Activated CD4-positive, alpha-beta memory T cell treated with anti-CD3 and anti-CD28 coated beads for 36 hours (primary cell): ENCODE results near the gene MAP2K4. TPM values are rescaled to one million over a fixed set of nuclear protein-coding genes. Genes with fewer than 3 reads are reported as not detected.

ENCODE experiments used
- CTCF ChIA-PET: fragments of 350-600 bp; sonication (Branson Sonifier 250); formaldehyde crosslinking; loops from one replicate; lab custom pipeline; 2021; ENCODE audit warnings: antibody characterized with exemption, inconsistent platforms; lab: Charles Lee
- POLR2A ChIA-PET: fragments of 350-600 bp; sonication (Branson Sonifier 250); formaldehyde crosslinking; loops from one replicate; lab custom pipeline; 2021; ENCODE audit warnings: antibody characterized with exemption; lab: Charles Lee
- DNase-seq: peaks from one replicate; pipeline ENCODE4 v3.0.0-alpha.2; 2020
- H3K27ac Mint-ChIP-seq: one replicate; pipeline ENCODE4 v1.8.0; 2021; ENCODE audit warnings: mixed read lengths
- H3K27me3 Mint-ChIP-seq: one replicate; pipeline ENCODE4 v1.8.0; 2021; ENCODE audit warnings: mixed read lengths
- H3K36me3 Mint-ChIP-seq: one replicate; pipeline ENCODE4 v1.8.0; 2021; ENCODE audit warnings: mixed read lengths
- H3K4me1 Mint-ChIP-seq: one replicate; pipeline ENCODE4 v1.8.0; 2021; ENCODE audit warnings: low read depth, mixed read lengths
- H3K4me3 Mint-ChIP-seq: one replicate; pipeline ENCODE4 v1.8.0; 2021; ENCODE audit warnings: mild to moderate bottlenecking, mixed read lengths
- H3K9me3 Mint-ChIP-seq: one replicate; pipeline ENCODE4 v1.8.0; 2021; ENCODE audit warnings: mixed read lengths
- intact Hi-C: fragments of 100-400 bp; cut with micrococcal nuclease; formaldehyde crosslinking; loops from one replicate; pipeline ENCODE4 v1.15.1; 2023
- total RNA-seq, 2 experiments: library from RNA; stranded (reverse); gene quantifications; one replicate each; pipeline ENCODE4 v1.2.3, GENCODE V29; 2021

MAP2K4 gene
- total RNA-seq, 2 experiments from 2014 or later = 22.0 to 27.2 TPM

DNA sequence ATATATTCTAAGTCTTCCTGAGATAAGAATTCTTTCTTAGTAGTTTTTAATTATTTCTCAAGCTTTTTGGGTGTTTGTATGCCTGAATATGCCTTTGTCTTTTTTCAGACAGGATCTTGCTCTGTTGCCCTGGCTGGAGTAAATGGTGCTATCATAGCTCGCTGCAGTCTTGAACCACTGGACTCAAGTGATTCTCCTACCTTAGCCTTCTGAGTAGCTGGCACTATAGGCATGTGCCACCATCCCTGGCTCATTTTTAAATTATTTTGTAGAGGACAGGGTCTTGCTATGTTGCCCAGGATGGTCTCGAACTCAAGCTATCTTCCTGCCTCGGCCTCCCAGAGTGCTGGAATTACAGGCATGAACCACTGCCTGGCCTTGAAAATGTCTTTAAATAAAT lies 41.6 kb downstream of the MAP2K4 start:
- CTCF ChIA-PET = no interaction called here

DNA sequence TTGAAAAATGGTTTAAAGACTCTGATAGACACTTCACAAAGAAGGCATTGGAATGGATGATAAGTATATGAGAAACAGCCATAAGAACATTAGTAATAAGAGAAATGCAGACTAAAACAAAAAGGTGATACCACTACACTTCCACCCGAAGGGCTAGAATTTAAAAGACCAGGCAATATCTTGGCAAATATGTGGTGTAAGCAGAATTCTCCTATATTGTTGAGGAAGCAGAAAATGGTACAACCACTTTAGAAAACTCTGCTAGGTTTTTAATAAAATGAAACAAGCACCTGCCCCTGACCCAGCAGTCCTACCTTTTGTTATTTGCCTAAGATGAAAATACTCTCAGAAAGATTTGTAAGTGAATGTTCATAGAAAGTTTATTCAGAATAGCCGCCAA lies 43.7 kb downstream of the MAP2K4 start:
- DNase-seq = no peak
- H3K4me3 Mint-ChIP-seq = no peak overlapping the region
- no peaks in the 10 kb centered on the region for H3K9me3 Mint-ChIP-seq
- H3K27me3 Mint-ChIP-seq = no peaks in the 10 kb centered on the region
- POLR2A ChIA-PET = no interaction called here
- H3K36me3 Mint-ChIP-seq = peaks cover 28% of the 10 kb centered on the region
- no peak overlapping the region for H3K27ac Mint-ChIP-seq
- intact Hi-C loops = no loop called here
- CTCF ChIA-PET = no interaction called here
- H3K4me1 Mint-ChIP-seq = no peaks in the 10 kb centered on the region

More for the DNA sequence above, 41.6 kb downstream of the MAP2K4 start:
- Mint-ChIP-seq H3K9me3 (no peaks in the 10 kb centered on the region), H3K36me3 (peaks cover 32% of the 10 kb centered on the region), H3K27ac (no peak overlapping the region), H3K27me3 (no peaks in the 10 kb centered on the region), H3K4me1 (peaks cover 4% of the 10 kb centered on the region), H3K4me3 (no peak overlapping the region)
- POLR2A ChIA-PET = no interaction called here
- DNase-seq = no peak
- intact Hi-C loops = no loop called here

DNA sequence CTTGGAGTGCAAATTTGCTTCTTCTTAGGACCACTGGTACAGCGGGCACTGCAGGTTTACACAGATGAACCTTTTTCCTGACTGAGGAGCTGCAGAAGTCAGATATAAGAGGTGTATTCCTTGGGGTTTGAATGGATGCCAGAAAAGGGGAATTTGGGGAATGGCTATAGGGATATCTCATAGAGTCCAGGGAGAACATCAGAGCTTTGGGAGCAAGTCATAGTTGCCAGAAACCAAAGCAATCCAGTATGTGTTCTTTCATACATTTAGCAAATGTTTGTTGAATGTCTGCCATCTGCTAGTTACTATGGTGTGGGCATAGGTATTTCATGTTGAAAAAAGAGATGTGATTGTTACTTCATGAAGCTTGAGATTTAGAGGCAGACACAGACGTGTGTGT lies 46.8 kb downstream of the MAP2K4 start:
- H3K4me1 Mint-ChIP-seq = no peaks in the 10 kb centered on the region
- intact Hi-C loops = no loop called here
- H3K27me3 Mint-ChIP-seq = no peaks in the 10 kb centered on the region
- H3K4me3 Mint-ChIP-seq = no peak overlapping the region
- no peaks in the 10 kb centered on the region for H3K9me3 Mint-ChIP-seq
- ChIA-PET POLR2A (no interaction called here), CTCF (no interaction called here)
- DNase-seq = no peak
- no peak overlapping the region for H3K27ac Mint-ChIP-seq
- H3K36me3 Mint-ChIP-seq = peaks cover 20% of the 10 kb centered on the region

DNA sequence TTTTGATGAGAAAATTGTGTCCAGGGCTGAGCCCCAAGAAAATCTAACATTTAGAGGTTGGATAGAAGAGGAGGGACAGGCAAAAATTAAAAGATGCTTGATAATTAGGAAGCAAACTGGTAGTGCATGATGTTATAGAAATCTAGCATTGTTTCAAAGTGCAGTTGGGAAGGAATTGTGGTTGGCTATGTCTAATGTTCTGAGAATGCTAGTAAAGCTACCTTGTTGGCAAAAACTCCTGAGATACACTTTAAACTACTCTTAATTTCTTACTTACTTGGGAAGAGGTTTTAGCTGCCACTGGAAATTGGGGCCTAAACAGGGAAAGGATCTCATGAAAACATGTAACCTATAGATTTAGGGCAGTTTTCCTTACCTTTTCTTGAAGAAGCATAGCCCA lies 48.3 kb downstream of the MAP2K4 start:
- peaks cover 20% of the 10 kb centered on the region for H3K36me3 Mint-ChIP-seq
- POLR2A ChIA-PET = no interaction called here
- intact Hi-C loops = no loop called here
- no peak overlapping the region for H3K4me3 Mint-ChIP-seq
- CTCF ChIA-PET = no interaction called here
- no peaks in the 10 kb centered on the region for H3K4me1 Mint-ChIP-seq
- H3K27me3 Mint-ChIP-seq = no peaks in the 10 kb centered on the region
- no peak overlapping the region for H3K27ac Mint-ChIP-seq
- no peaks in the 10 kb centered on the region for H3K9me3 Mint-ChIP-seq
- DNase-seq = no peak

DNA sequence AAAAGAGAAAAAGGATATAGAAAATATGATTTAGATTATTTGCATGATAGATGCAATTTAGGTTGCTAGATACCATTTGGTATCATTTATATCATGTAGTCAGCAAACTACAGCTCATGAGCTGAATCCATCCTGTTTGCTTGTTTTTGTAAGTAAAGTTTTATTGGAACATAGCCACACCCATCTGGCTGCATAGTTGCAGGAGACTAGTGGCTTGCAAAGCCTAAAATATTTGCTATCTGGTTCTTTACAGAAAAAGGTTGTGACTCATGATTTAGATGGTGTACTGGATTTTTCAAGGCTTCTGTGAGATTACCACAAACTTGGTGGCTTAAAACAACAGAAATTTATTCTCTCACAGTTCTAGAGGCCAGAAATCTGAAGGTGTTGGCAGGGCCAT lies 49.9 kb downstream of the MAP2K4 start:
- intact Hi-C loops = no loop called here
- Mint-ChIP-seq H3K27ac (no peak overlapping the region), H3K36me3 (peaks cover 23% of the 10 kb centered on the region)

DNA sequence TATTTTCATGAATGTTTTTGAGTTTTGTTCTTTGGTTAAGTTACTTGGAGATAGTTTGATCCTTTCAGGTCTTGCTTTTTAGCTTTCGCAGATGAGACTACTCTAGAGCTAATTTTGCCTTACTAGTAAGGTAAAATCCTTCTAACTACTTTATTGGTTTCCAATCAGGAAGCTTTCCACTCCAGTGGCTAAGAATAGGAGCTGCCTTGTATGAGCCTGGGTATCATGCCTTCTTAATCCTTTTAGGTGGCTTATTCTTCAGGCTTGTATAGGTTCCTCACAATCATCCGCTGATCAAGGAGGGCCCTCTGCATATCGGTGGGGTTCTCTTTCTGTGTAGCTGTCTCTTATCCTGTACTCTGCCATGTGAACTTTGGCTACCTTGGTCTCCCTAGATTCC lies 53.7 kb downstream of the MAP2K4 start:
- ChIA-PET POLR2A (no interaction called here), CTCF (no interaction called here)
- H3K36me3 Mint-ChIP-seq = peaks cover 38% of the 10 kb centered on the region
- H3K9me3 Mint-ChIP-seq = peaks cover 2% of the 10 kb centered on the region
- no peak for DNase-seq
- no peaks in the 10 kb centered on the region for H3K27me3 Mint-ChIP-seq
- H3K4me3 Mint-ChIP-seq = no peak overlapping the region
- peaks cover 5% of the 10 kb centered on the region for H3K4me1 Mint-ChIP-seq
- intact Hi-C loops = no loop called here
- H3K27ac Mint-ChIP-seq = no peak overlapping the region

More for the DNA sequence above, 49.9 kb downstream of the MAP2K4 start:
- no peaks in the 10 kb centered on the region for H3K9me3 Mint-ChIP-seq
- no peak for DNase-seq
- H3K27me3 Mint-ChIP-seq = no peaks in the 10 kb centered on the region
- CTCF ChIA-PET = no interaction called here
- no peak overlapping the region for H3K4me3 Mint-ChIP-seq
- no peaks in the 10 kb centered on the region for H3K4me1 Mint-ChIP-seq
- POLR2A ChIA-PET = no interaction called here

DNA sequence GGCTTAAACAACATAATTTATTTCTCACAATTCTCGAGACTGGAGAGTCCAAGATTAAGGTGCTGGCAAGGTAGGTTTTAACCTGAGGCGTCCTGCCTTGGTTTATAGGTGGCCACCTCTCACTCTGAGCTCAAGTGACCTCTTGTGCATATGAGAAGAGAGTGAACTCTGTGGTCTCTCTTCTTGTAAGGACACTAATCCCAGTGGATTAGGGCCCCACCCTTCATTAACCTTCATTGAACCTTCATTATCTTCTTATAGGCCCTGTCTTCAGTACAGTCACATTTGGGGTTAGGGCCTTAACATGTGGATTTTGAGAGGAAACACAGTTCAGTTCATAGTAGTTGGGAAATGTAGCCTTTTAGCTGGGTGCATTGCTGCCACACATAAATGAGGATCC lies 57.1 kb downstream of the MAP2K4 start:
- intact Hi-C loops = no loop called here
- DNase-seq = no peak
- Mint-ChIP-seq H3K27ac (no peak overlapping the region), H3K4me3 (no peak overlapping the region), H3K27me3 (no peaks in the 10 kb centered on the region), H3K36me3 (peaks cover 55% of the 10 kb centered on the region), H3K4me1 (peaks cover 7% of the 10 kb centered on the region), H3K9me3 (peaks cover 2% of the 10 kb centered on the region)
- CTCF ChIA-PET = no interaction called here
- POLR2A ChIA-PET = no interaction called here

DNA sequence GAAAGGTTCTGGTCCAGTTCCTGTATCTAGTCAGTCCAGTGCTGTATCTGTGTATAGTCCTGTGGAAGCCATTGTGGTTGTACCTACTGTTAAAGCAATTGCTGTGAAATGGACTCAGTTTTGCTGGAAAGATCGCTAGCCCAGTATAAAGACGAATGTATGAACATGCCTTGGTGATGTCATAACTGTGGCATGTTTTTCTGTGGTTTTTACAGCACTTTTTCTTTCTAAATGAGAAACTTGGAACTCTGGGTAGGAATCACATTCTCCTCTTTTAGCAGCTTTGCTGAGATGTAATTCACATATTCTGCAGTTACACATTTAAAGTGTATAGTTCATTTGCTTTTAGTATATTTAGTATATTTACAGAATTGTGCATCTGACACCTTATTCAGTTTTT lies 58.1 kb downstream of the MAP2K4 start:
- Mint-ChIP-seq H3K4me3 (no peak overlapping the region), H3K4me1 (peaks cover 7% of the 10 kb centered on the region), H3K9me3 (peaks cover 2% of the 10 kb centered on the region), H3K27me3 (no peaks in the 10 kb centered on the region), H3K27ac (no peak overlapping the region), H3K36me3 (peaks cover 48% of the 10 kb centered on the region)
- intact Hi-C loops = no loop called here
- DNase-seq = no peak
- POLR2A ChIA-PET = no interaction called here
- CTCF ChIA-PET = no interaction called here

DNA sequence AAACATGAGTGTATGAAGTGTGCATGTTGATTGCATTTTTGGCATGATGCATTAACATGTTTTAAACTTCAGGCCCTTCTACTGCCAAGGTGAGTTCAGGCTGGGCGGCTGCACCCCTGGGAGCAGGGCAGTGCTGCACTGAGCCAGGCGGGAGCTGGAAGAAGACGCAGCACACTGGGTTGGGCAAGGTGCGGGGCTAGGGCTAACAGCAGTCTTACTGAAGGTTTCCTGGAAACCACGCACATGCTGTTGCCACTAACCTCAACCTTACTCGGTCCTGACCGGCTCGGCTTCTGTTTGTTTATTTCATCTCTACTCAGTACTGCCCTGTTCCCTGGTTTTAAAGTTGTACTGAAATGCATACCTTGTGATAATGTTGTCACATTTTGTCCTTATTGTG lies 61.0 kb downstream of the MAP2K4 start:
- Mint-ChIP-seq H3K36me3 (peaks cover 40% of the 10 kb centered on the region), H3K27me3 (no peaks in the 10 kb centered on the region), H3K4me3 (no peak overlapping the region), H3K27ac (no peak overlapping the region), H3K9me3 (peaks cover 2% of the 10 kb centered on the region), H3K4me1 (peaks cover 11% of the 10 kb centered on the region)
- ChIA-PET CTCF (interaction anchor here (0.6 kb wide), 1 partner anchor 19 kb away, joined by 5 read pairs; no protein-coding TSS in a partner anchor), POLR2A (no interaction called here)
- no peak for DNase-seq
- intact Hi-C loops = no loop called here

DNA sequence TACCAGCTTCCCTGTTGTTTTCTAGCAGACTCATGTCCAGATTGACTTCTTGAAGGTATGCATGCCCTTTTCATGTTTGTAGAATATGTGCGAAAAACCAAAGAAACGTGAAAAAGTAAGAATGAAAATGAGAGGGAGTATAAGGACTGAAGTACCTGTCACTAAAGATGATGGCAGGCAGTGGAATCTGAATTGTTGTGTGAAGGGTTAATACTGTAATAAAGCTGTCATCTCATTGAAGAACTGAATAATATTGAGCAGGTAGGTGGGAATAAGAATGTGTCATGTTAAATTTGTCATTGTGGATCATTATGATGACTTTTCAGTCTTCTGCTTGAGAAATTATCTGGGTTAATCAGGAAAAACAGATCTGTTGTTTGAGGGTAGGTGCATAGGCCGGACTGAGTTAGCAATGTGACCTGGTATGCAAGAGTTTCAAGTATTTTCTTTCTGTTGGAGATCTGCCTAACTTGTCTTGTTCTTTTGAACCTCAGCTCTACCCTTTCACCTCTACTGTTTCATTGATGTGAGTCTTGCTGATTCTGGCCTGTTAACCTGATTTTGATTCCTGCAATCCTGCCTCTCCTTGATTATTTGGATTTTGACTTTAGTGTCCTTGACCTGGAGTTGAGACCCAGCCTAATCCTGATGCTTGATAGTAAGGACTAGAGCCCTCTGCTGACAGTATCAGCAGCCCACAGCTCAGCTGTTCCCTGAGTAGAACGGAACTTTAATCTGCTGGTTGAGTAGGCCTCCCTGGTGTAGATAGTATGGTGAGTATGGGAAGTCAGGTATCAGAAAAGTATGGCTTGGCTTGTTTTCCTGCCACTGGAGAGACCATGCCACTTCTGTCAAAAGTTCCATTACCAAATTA lies 64.6 kb downstream of the MAP2K4 start:
- Mint-ChIP-seq H3K27me3 (no peaks in the 10 kb centered on the region), H3K36me3 (peaks cover 30% of the 10 kb centered on the region), H3K27ac (no peak overlapping the region), H3K9me3 (no peaks in the 10 kb centered on the region), H3K4me1 (peaks cover 9% of the 10 kb centered on the region), H3K4me3 (no peak overlapping the region)
- ChIA-PET CTCF (interaction anchor here (1.2 kb wide), 1 partner anchor 88 kb away, joined by 3 read pairs; the partner anchor contains the start of gene ZNF18), POLR2A (no interaction called here)
- no peak for DNase-seq
- intact Hi-C loops = no loop called here

DNA sequence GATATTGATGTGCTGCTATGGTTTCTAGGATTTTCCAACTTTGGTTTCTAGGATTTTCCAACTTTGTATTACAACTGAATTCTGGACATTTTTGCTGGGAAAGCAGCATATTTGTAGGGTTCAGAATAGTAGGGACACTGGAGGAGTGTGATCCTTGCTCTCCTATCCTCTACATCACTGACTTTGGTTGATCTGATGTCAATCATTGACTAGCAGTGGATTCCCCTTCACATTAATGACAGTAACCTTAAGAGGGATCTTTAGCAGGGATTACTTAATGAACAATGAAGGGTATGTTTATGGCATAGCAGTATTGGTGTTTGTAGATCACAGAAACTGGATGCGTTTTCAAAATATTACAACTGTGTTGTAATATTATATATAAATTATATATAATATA lies 67.4 kb downstream of the MAP2K4 start:
- intact Hi-C loops = no loop called here
- no peak for DNase-seq
- Mint-ChIP-seq H3K36me3 (peaks cover 22% of the 10 kb centered on the region), H3K27me3 (no peaks in the 10 kb centered on the region), H3K4me1 (peaks cover 9% of the 10 kb centered on the region), H3K9me3 (no peaks in the 10 kb centered on the region), H3K27ac (no peak overlapping the region), H3K4me3 (no peak overlapping the region)
- ChIA-PET CTCF (no interaction called here), POLR2A (interaction anchor here (0.6 kb wide), 1 partner anchor 23 kb away, joined by 3 read pairs; no protein-coding TSS in a partner anchor)

DNA sequence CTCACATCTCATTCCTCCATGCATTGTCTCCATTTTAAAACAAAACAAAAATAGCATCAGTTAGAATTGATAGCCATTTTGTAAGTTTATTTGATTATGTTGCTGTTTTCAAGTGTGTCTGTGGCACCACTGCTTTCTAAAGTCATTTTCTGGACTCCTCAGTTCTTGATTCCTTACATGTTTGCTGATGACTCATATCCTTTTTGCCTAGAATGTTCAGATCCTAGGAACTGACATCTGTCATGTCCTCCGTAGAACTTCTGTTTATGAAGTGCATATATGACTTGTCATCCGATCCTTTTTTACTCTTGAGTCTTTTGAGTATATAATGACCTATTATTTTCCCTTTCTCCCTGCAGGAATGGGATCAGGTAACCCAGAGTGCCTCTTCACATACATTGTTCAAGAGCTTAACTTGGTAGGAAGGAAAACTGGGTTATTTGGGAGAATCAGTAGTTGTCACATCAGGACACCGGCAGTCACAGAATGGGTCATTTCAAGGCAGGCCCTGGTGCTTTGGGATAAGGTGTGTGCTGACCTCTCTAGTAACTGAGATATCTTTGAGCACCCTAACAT lies 69.2 kb downstream of the MAP2K4 start:
- Mint-ChIP-seq H3K36me3 (peaks cover 22% of the 10 kb centered on the region), H3K4me3 (no peak overlapping the region), H3K27me3 (no peaks in the 10 kb centered on the region), H3K27ac (no peak overlapping the region), H3K9me3 (no peaks in the 10 kb centered on the region), H3K4me1 (peaks cover 9% of the 10 kb centered on the region)
- no peak for DNase-seq
- CTCF ChIA-PET = no interaction called here
- intact Hi-C loops = no loop called here
- POLR2A ChIA-PET = no interaction called here
